Neural cell (in vitro differentiated cells): ENCODE measurements around the gene MYOCD. TPM values are rescaled to one million over a fixed set of nuclear protein-coding genes. Genes with fewer than 3 reads are reported as not detected.

Source experiments
- H2AFZ ChIP-seq: fragments of 200-600, 300-800 bp; sonication (generic), shearing (Covaris generic); 2 replicates; pipeline ENCODE4 v1.6.0; 2014; ENCODE audit warnings: low read depth, mild to moderate bottlenecking, antibody characterized with exemption, low read length, moderate library complexity
- H3F3A ChIP-seq: fragments of 200-600 bp; shearing (Covaris generic); 2 replicates; pipeline ENCODE4 v1.6.1; 2016; ENCODE audit warnings: mild to moderate bottlenecking, moderate library complexity, mixed read lengths, antibody characterized with exemption, low read length; ENCODE audit not compliant: insufficient read depth, poor library complexity, severe bottlenecking
- H3K27ac ChIP-seq: fragments of 200-600, 300-800 bp; sonication (generic), shearing (Covaris generic); 2 replicates; pipeline ENCODE4 v1.5.1; 2014; ENCODE audit warnings: mild to moderate bottlenecking, low read length, moderate library complexity
- H3K27me3 ChIP-seq: fragments of 300-800, 200-600 bp; sonication (generic), shearing (Covaris generic); 2 replicates; pipeline ENCODE4 v1.6.0; 2014; ENCODE audit warnings: mild to moderate bottlenecking, low read depth, low read length, moderate library complexity; ENCODE audit not compliant: insufficient read depth
- H3K36me3 ChIP-seq: fragments of 300-800, 200-600 bp; sonication (generic), shearing (Covaris generic); 2 replicates; pipeline ENCODE4 v1.5.1; 2014; ENCODE audit warnings: mild to moderate bottlenecking, antibody characterized with exemption, low read length, moderate library complexity; ENCODE audit not compliant: insufficient read depth
- H3K4me2 ChIP-seq: fragments of 300-800, 200-600 bp; sonication (generic), shearing (Covaris generic); 2 replicates; pipeline ENCODE4 v1.6.0; 2014; ENCODE audit warnings: mild to moderate bottlenecking, low read length
- H3K4me3 ChIP-seq: fragments of 300-800, 200-600 bp; sonication (generic), shearing (Covaris generic); 2 replicates; pipeline ENCODE4 v1.5.1; 2014; ENCODE audit warnings: mild to moderate bottlenecking, low read length, moderate library complexity
- H3K79me2 ChIP-seq: fragments of 200-600 bp; shearing (Covaris generic); replicated peaks from 2 replicates; pipeline ENCODE4 v1.6.0; 2014; ENCODE audit warnings: mild to moderate bottlenecking, low read length, moderate library complexity; ENCODE audit not compliant: insufficient read depth
- H3K9ac ChIP-seq: fragments of 300-800, 200-600 bp; sonication (generic), shearing (Covaris generic); 2 replicates; pipeline ENCODE4 v1.6.1; 2016; ENCODE audit warnings: mild to moderate bottlenecking, low read length, mixed read lengths
- H3K9me2 ChIP-seq: fragments of 200-600 bp; shearing (Covaris generic); 2 replicates; pipeline ENCODE4 v1.6.1; 2016; ENCODE audit warnings: mild to moderate bottlenecking, low read length, mixed read lengths; ENCODE audit not compliant: insufficient read depth
- H3K9me3 ChIP-seq: fragments of 200-600, 300-800 bp; sonication (generic), shearing (Covaris generic); 2 replicates; pipeline ENCODE4 v1.6.1; 2016; ENCODE audit warnings: mild to moderate bottlenecking, mixed run types, low read length, moderate library complexity, mixed read lengths
- H4K20me1 ChIP-seq: fragments of 200-600 bp; shearing (Covaris generic); 2 replicates; pipeline ENCODE4 v1.6.1; 2016; ENCODE audit warnings: mild to moderate bottlenecking, mixed run types; ENCODE audit not compliant: insufficient read depth
- EP300 ChIP-seq: fragments of 450-650 bp; conservative IDR thresholded peaks from 2 replicates; pipeline ENCODE4 v1.6.1; 2014; ENCODE audit warnings: antibody characterized with exemption, mild to moderate bottlenecking, moderate library complexity; ENCODE audit not compliant: poor library complexity, severe bottlenecking
- EZH2 ChIP-seq: fragments of 200-600, 300-800 bp; shearing (Covaris generic), sonication (generic); IDR thresholded peaks from 2 replicates; pipeline ENCODE4 v1.6.1; 2014; ENCODE audit warnings: antibody characterized with exemption, low read length, borderline replicate concordance, mild to moderate bottlenecking; ENCODE audit not compliant: insufficient read depth, poor library complexity, severe bottlenecking
- MXI1 ChIP-seq: fragments of 450-650 bp; conservative IDR thresholded peaks from 2 replicates; pipeline ENCODE4 v1.6.1; 2014; ENCODE audit warnings: antibody characterized with exemption, mild to moderate bottlenecking; ENCODE audit not compliant: poor library complexity, severe bottlenecking
- POLR2AphosphoS5 ChIP-seq: IDR thresholded peaks from 2 replicates; pipeline ENCODE4 v1.6.1; 2012
- RAD21 ChIP-seq: fragments of 450-650 bp; conservative IDR thresholded peaks from 2 replicates; pipeline ENCODE4 v1.6.1; 2014; ENCODE audit warnings: antibody characterized with exemption, mild to moderate bottlenecking, moderate library complexity
- SMC3 ChIP-seq: fragments of 450-650 bp; conservative IDR thresholded peaks from 2 replicates; pipeline ENCODE4 v1.6.1; 2014; ENCODE audit warnings: antibody characterized with exemption, mild to moderate bottlenecking, moderate library complexity; ENCODE audit not compliant: poor library complexity
- TAF1 ChIP-seq: IDR thresholded peaks from 2 replicates; pipeline ENCODE4 v1.6.1; 2012; ENCODE audit warnings: low read depth
- polyA plus RNA-seq: library from polyadenylated mRNA; depleted of rRNA; stranded (reverse); fragments of >200 nt; gene quantifications from 2 replicates; pipeline ENCODE4 v1.2.3, GENCODE V29; 2014
- TF ChIP-seq, protein P1 (sequence below): IDR thresholded peaks from 2 replicates; pipeline ENCODE4 v1.6.1; 2012; ENCODE audit warnings: borderline replicate concordance
- TF ChIP-seq, protein P2 (sequence below): fragments of 450-650 bp; IDR thresholded peaks from 2 replicates; pipeline ENCODE4 v1.5.1; 2014; ENCODE audit warnings: antibody characterized with exemption, mild to moderate bottlenecking, moderate library complexity; ENCODE audit not compliant: poor library complexity, severe bottlenecking

MYOCD gene
- polyA plus RNA-seq, 1 donor from 2014 or later: not detected

DNA sequence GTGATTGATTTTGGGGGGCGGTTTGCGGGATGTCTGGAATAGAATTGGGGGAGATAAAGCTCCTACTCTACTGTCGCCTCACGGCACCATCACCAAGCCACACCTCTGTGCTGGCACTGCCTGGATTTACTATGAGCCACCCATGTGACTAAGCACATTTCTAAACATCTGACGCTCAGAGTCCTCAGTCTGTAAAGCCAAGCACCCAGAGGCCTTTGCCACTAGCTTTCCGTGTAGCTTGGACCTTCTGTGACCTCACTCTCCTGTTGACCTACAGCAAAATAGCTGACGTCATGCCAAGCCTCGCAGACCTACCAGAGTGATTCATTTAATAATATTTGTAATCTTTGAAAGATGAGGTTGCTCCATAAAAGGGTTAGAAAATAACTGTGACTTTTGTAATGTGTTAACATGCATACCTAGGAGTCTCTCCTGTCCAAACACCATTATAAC lies 38.5 kb upstream of the MYOCD start:
- no peak overlapping the region for H3K27ac ChIP-seq
- no peak overlapping the region for H3K9ac ChIP-seq
- TF ChIP-seq POLR2AphosphoS5 (no peak), EP300 (no peak), SMC3 (no peak), RAD21 (no peak), EZH2 (no peak), TAF1 (no peak), MXI1 (no peak)
- TF ChIP-seq, protein P1, sequence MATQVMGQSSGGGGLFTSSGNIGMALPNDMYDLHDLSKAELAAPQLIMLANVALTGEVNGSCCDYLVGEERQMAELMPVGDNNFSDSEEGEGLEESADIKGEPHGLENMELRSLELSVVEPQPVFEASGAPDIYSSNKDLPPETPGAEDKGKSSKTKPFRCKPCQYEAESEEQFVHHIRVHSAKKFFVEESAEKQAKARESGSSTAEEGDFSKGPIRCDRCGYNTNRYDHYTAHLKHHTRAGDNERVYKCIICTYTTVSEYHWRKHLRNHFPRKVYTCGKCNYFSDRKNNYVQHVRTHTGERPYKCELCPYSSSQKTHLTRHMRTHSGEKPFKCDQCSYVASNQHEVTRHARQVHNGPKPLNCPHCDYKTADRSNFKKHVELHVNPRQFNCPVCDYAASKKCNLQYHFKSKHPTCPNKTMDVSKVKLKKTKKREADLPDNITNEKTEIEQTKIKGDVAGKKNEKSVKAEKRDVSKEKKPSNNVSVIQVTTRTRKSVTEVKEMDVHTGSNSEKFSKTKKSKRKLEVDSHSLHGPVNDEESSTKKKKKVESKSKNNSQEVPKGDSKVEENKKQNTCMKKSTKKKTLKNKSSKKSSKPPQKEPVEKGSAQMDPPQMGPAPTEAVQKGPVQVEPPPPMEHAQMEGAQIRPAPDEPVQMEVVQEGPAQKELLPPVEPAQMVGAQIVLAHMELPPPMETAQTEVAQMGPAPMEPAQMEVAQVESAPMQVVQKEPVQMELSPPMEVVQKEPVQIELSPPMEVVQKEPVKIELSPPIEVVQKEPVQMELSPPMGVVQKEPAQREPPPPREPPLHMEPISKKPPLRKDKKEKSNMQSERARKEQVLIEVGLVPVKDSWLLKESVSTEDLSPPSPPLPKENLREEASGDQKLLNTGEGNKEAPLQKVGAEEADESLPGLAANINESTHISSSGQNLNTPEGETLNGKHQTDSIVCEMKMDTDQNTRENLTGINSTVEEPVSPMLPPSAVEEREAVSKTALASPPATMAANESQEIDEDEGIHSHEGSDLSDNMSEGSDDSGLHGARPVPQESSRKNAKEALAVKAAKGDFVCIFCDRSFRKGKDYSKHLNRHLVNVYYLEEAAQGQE: no peak
- TF ChIP-seq, protein P2, sequence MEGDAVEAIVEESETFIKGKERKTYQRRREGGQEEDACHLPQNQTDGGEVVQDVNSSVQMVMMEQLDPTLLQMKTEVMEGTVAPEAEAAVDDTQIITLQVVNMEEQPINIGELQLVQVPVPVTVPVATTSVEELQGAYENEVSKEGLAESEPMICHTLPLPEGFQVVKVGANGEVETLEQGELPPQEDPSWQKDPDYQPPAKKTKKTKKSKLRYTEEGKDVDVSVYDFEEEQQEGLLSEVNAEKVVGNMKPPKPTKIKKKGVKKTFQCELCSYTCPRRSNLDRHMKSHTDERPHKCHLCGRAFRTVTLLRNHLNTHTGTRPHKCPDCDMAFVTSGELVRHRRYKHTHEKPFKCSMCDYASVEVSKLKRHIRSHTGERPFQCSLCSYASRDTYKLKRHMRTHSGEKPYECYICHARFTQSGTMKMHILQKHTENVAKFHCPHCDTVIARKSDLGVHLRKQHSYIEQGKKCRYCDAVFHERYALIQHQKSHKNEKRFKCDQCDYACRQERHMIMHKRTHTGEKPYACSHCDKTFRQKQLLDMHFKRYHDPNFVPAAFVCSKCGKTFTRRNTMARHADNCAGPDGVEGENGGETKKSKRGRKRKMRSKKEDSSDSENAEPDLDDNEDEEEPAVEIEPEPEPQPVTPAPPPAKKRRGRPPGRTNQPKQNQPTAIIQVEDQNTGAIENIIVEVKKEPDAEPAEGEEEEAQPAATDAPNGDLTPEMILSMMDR: no peak
- no peak overlapping the region for H3K4me2 ChIP-seq
- H2AFZ ChIP-seq: no peak overlapping the region
- H4K20me1 ChIP-seq: no peaks in the 10 kb centered on the region
- no peaks in the 10 kb centered on the region for H3K27me3 ChIP-seq
- H3K79me2 ChIP-seq: no peaks in the 10 kb centered on the region
- H3K9me3 ChIP-seq: no peaks in the 10 kb centered on the region
- no peaks in the 10 kb centered on the region for H3K36me3 ChIP-seq
- no peaks in the 10 kb centered on the region for H3K9me2 ChIP-seq
- no peak overlapping the region for H3K4me3 ChIP-seq
- no peaks in the 10 kb centered on the region for H3F3A ChIP-seq

DNA sequence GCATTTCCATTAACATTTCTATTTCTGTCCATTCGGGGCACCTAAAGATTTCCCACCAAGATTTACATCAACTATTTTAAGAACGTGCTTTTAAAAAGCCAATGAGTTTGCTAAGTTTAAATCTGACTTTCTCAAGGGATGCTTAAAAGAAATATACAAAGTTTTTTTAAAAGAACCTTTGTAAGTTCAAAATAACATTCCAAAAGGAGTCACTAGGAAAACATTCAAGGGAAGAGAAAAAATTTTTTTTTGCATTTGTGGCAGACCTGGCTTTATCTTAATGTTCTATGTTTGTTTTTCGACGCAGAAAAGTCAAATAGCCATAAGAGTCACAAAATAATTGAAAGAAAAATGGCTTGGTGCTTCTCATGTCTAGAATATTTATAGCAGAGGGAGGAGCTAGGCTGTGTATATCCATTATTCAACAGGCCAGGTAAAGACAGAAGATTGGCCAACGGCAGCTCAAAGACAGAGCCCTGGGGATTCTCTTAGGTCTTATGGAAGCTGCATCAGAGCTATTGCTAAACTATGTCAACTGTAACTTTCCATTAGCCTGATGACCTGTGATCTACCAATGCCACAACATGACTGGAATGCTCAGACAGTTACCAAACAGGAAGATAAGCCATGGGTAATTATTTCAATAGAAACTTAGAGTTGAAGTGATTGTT lies 37.8 kb upstream of the MYOCD start:
- Histone ChIP-seq H3K27me3 (no peaks in the 10 kb centered on the region), H3K79me2 (no peaks in the 10 kb centered on the region), H3K9ac (no peak overlapping the region), H3K36me3 (no peaks in the 10 kb centered on the region), H4K20me1 (no peaks in the 10 kb centered on the region), H3K9me3 (no peaks in the 10 kb centered on the region), H3K4me3 (no peak overlapping the region), H3F3A (no peaks in the 10 kb centered on the region), H2AFZ (no peak overlapping the region), H3K9me2 (no peaks in the 10 kb centered on the region), H3K27ac (no peak overlapping the region), H3K4me2 (no peak overlapping the region)
- no peak for TF ChIP-seq TAF1
- TF ChIP-seq SMC3: no peak
- no peak for TF ChIP-seq EP300
